ENCODE results near the gene ITPR1.

DNA sequence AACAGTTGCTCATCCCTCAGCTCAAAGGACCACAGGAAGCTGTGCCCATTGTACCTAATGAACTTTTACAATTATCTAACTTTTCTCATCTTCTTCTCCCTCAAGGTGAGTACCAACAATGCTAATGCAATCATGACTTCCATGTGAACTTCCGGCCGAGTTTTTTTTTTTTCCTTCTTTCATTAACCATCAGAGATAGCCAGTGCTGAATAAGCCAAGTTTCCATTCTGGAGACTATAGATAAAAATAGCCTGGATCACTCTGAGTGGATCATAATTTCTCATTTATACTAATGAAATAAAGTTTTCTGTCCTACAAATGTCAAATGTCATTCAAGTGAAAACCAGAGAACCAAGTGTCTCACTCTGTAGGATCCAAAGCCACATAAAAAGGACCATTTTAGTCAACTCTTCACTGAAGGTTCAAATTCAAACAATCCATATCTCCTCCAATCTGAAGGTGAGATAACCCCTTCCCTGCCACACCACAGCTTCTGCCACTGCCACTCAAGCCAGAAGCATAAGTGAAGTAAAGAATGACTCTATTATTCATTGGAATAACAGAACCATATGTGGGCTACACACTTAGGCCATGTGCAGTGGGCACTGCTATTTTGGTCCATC, 31.6 kb upstream of the ITPR1 start:
- TF ChIP-seq SREBF2 (IDR thresholded peaks at IDR 0.05; ENCODE audit: low read length) (no peak), POLR2A (IDR thresholded peaks at IDR 0.05; ENCODE audit: low read depth, low read length) (no peak), YY1 (IDR thresholded peaks at IDR 0.05; ENCODE audit: low read depth, low read length) (no peak), RFX5 (IDR thresholded peaks at IDR 0.05; ENCODE audit: low read depth, low read length) (no peak), STAT3 (IDR thresholded peaks at IDR 0.05; ENCODE audit: low read depth, low read length) (no peak), ESRRA (IDR thresholded peaks at IDR 0.05; ENCODE audit: low read length) (no peak), SP1 (IDR thresholded peaks at IDR 0.05; ENCODE audit: low read depth, low read length) (no peak), POLR2AphosphoS5 (IDR thresholded peaks at IDR 0.05; ENCODE audit: low read length) (no peak)
- TF ChIP-seq, protein P1, sequence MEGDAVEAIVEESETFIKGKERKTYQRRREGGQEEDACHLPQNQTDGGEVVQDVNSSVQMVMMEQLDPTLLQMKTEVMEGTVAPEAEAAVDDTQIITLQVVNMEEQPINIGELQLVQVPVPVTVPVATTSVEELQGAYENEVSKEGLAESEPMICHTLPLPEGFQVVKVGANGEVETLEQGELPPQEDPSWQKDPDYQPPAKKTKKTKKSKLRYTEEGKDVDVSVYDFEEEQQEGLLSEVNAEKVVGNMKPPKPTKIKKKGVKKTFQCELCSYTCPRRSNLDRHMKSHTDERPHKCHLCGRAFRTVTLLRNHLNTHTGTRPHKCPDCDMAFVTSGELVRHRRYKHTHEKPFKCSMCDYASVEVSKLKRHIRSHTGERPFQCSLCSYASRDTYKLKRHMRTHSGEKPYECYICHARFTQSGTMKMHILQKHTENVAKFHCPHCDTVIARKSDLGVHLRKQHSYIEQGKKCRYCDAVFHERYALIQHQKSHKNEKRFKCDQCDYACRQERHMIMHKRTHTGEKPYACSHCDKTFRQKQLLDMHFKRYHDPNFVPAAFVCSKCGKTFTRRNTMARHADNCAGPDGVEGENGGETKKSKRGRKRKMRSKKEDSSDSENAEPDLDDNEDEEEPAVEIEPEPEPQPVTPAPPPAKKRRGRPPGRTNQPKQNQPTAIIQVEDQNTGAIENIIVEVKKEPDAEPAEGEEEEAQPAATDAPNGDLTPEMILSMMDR (IDR thresholded peaks at IDR 0.05 in 2 of 3, conservative IDR thresholded peaks at IDR 0.05 in 1 of 3; ENCODE audit: control insufficient read depth in 2 of 3, extremely low read depth in 1 of 3, insufficient read depth in 1 of 3, low read depth in 3 of 3, low read length in 3 of 3), result no peak
- TF ChIP-seq, protein P2, sequence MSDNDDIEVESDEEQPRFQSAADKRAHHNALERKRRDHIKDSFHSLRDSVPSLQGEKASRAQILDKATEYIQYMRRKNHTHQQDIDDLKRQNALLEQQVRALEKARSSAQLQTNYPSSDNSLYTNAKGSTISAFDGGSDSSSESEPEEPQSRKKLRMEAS (IDR thresholded peaks at IDR 0.05; ENCODE audit: low read depth, low read length), result no peak

Data from GM12878 (cell line).